Coronary artery (tissue), 2 donors: ENCODE data around the gene VEGFB.

ENCODE experiments used
- DNase-seq: peaks from one replicate; pipeline ENCODE4 v3.0.0-alpha.2; 2017; ENCODE audit warnings: low spot score
- H3K27ac ChIP-seq, 2 donors: fragments of 200-600 bp; sonication (generic); one replicate each; pipeline ENCODE4 v1.5.1; 2016 to 2019
- H3K4me3 ChIP-seq: fragments of 200-600 bp; sonication (generic); 2 replicates; pipeline ENCODE4 v1.5.1; 2016; ENCODE audit warnings: mild to moderate bottlenecking, moderate library complexity
- TF ChIP-seq, protein P1 (sequence below): fragments of 200-600 bp; sonication (generic); IDR thresholded peaks from one replicate; pipeline ENCODE4 v1.5.1; 2019; ENCODE audit warnings: antibody characterized with exemption

Gene VEGFB

DNA sequence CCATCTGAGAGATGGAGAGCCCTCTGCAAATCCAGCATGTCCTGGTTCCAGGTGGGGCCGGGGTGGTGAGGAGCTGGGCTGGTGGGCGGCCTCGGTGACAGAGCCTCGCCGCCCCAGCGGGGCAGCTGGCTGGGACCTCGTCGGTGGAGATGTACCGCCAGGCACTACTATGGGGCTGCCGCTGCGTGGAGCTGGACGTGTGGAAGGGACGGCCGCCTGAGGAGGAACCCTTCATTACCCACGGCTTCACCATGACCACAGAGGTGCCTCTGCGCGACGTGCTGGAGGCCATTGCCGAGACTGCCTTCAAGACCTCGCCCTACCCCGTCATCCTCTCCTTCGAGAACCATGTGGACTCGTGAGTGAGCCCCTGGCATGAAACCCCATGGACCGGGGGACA lies 24.0 kb downstream of the VEGFB start:
- Histone ChIP-seq H3K27ac (no peak overlapping the region), H3K4me3 (no peak overlapping the region)
- DNase-seq: no peak
- TF ChIP-seq, protein P1, sequence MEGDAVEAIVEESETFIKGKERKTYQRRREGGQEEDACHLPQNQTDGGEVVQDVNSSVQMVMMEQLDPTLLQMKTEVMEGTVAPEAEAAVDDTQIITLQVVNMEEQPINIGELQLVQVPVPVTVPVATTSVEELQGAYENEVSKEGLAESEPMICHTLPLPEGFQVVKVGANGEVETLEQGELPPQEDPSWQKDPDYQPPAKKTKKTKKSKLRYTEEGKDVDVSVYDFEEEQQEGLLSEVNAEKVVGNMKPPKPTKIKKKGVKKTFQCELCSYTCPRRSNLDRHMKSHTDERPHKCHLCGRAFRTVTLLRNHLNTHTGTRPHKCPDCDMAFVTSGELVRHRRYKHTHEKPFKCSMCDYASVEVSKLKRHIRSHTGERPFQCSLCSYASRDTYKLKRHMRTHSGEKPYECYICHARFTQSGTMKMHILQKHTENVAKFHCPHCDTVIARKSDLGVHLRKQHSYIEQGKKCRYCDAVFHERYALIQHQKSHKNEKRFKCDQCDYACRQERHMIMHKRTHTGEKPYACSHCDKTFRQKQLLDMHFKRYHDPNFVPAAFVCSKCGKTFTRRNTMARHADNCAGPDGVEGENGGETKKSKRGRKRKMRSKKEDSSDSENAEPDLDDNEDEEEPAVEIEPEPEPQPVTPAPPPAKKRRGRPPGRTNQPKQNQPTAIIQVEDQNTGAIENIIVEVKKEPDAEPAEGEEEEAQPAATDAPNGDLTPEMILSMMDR: no peak

- TF ChIP-seq, protein P1: no peak
- DNase-seq: no peak
- H3K4me3 ChIP-seq: no peak overlapping the region
- no peak overlapping the region for H3K27ac ChIP-seq
Observed at GRCh38 chr11:64258946-64259532, 24.7 kb downstream of the VEGFB start.

- TF ChIP-seq, protein P1: no peak
- Histone ChIP-seq H3K27ac (no peak overlapping the region), H3K4me3 (no peak overlapping the region)
- DNase-seq: no peak
Observed at GRCh38 chr11:64259533-64260067, 25.2 kb downstream of the VEGFB start.

- no peak overlapping the region for H3K27ac ChIP-seq
- H3K4me3 ChIP-seq: no peak overlapping the region
- no peak for DNase-seq
- TF ChIP-seq, protein P1: no peak
Observed at GRCh38 chr11:64260147-64260708, 25.8 kb downstream of the VEGFB start.

- TF ChIP-seq, protein P1: no peak
- Histone ChIP-seq H3K27ac (no peak overlapping the region), H3K4me3 (no peak overlapping the region)
- DNase-seq: no peak
Observed at GRCh38 chr11:64261556-64262080, 27.2 kb downstream of the VEGFB start.

DNA sequence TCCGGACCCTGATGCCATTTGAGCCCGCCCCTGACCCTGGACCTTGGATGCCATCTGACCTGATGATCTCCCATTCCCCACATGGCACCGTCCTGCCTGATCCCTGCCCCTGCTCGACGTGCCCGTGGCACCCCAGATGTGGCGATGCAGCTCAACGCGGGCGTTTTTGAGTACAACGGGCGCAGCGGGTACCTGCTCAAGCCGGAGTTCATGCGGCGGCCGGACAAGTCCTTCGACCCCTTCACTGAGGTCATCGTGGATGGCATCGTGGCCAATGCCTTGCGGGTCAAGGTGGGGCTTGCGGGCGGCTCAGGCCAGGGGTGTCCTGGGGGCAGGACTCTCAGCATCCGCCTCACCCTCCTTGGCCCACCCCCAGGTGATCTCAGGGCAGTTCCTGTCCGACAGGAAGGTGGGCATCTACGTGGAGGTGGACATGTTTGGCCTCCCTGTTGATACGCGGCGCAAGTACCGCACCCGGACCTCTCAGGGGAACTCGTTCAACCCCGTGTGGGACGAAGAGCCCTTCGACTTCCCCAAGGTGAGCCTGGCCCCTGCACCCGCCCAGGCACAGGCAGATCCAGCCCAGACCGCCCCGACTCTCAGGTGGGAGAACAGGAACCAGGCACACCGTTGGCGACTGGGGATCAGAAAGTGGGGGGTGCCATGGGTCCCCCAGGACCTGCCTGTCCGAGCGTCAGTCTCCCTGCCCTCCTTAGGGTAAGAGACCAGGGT lies 28.1 kb downstream of the VEGFB start:
- H3K4me3 ChIP-seq: no peak overlapping the region
- no peak for DNase-seq
- TF ChIP-seq, protein P1: no peak
- no peak overlapping the region for H3K27ac ChIP-seq
